Psoas muscle (tissue), 8 donors: ENCODE results near the gene TMEM204. TPM values are rescaled to one million over a fixed set of nuclear protein-coding genes. Genes with fewer than 3 reads are reported as not detected.
A peak's percentile ranks its signal among the peaks of the same experiment; 100 is the strongest.

Source experiments
- ATAC-seq, 4 donors: fragments of 200-7000 bp; cut with Tn5 transposase; one replicate each; pipeline ENCODE4 v1.9.1; 2020; ENCODE audit warnings: moderate library complexity in 3 of 4, mild to moderate bottlenecking in 2 of 4
- DNase-seq, 2 donors: peaks; one replicate each; pipeline ENCODE4 v3.0.0-alpha.2; 2020
- H3K27ac ChIP-seq: fragments of 200-600 bp; one replicate; pipeline ENCODE4 v1.8.0; 2022
- H3K27me3 ChIP-seq, 3 donors: fragments of 200-600 bp in 1 of 3; one replicate each; pipeline versions ENCODE4 v1.6.1 to v1.8.0; 2013 to 2022; ENCODE audit warnings: low read length in 2 of 3, mild to moderate bottlenecking in 2 of 3, moderate library complexity in 1 of 3; ENCODE audit not compliant: insufficient read depth in 3 of 3
- H3K36me3 ChIP-seq, 2 donors: fragments of 200-600 bp in 1 of 2; one replicate each; pipeline versions ENCODE4 v1.6.1 to v1.8.0; 2013 to 2022; ENCODE audit warnings: low read depth in 1 of 2, mild to moderate bottlenecking in 1 of 2, moderate library complexity in 1 of 2; ENCODE audit not compliant: insufficient read depth in 1 of 2
- H3K4me1 ChIP-seq: fragments of 200-600 bp; one replicate; pipeline ENCODE4 v1.8.0; 2022
- H3K4me3 ChIP-seq: fragments of 200-600 bp; one replicate; pipeline ENCODE4 v1.8.0; 2022; ENCODE audit warnings: mild to moderate bottlenecking
- H3K9me3 ChIP-seq: fragments of 200-600 bp; one replicate; pipeline ENCODE4 v1.8.0; 2022
- CTCF ChIP-seq: fragments of 200-600 bp; IDR thresholded peaks from one replicate; pipeline ENCODE4 v1.8.0; 2022; ENCODE audit warnings: antibody characterized with exemption
- WGBS, 3 donors: extraction: QIAGEN DNeasy Blood & Tissue Kit; methylation state at CpG; one replicate each; pipeline versions ENCODE4 v1.1.6 to v1.1.7; 2013; 5-methylcytosine and 5-hydroxymethylcytosine counted together
- intact Hi-C, 2 donors: fragments of 100-400 bp; cut with DNase I; formaldehyde crosslinking; loops; one replicate each; pipeline versions ENCODE4 v1.11.0 to v1.14.2; 2022
- polyA plus RNA-seq, 3 donors: library from polyadenylated mRNA; stranded (reverse); fragments of 200-250 nt; gene quantifications; one replicate each; pipeline ENCODE4 v1.2.3, GENCODE V29; 2013
- total RNA-seq, 4 donors: library from RNA; stranded (reverse); fragmentation: NEBNext Ultra II Directional in 2 of 4; extraction: Animal tissue kit (Norgen Biotek cat#: 25700) in 2 of 4; gene quantifications; one replicate each; pipeline versions ENCODE4 v1.2.1 to v1.2.4, GENCODE V29; 2021 to 2023
- donor health status: healthy with polysubstance abuse.
- donor health status: DM: no; HTN: no; CAD: no; lungs with moderate emphysema.
- donor health status: Bipolar disorder and iron deficiency.
- donor health status: healthy.
- donor health status: DM: yes; HTN: yes; CAD: no.
- donor health status: DM: no; HTN: no; CAD: no.
- donor health status: DM: no; HTN: no; CAD: no.
- donor health status: DM: yes; HTN: yes; CAD: no.

Gene TMEM204
- total and polyA plus RNA-seq, 7 donors: 7.5 to 22.3 (median 11.8) TPM

GRCh38 chr16:1548233-1548632, 14.8 kb downstream of the TMEM204 start:
- Histone ChIP-seq H3K4me1 (peaks cover 41% of the 10 kb centered on the region), H3K27ac (peak overlapping the region; percentile 56), H3K27me3 (no peaks in the 10 kb centered on the region), H3K36me3 (peaks cover 0 to 10% of the 10 kb centered on the region in 2 donors), H3K9me3 (no peaks in the 10 kb centered on the region), H3K4me3 (no peak overlapping the region)
- DNase-seq (no peak), ATAC-seq (no peak)
- TF ChIP-seq CTCF: no peak
- intact Hi-C loops: no loop called here
- 52 to 71% (median 64%) methylated on average over 5 of the region's 5 CpGs for whole genome bisulfite sequencing, 3 donors

- DNase-seq (no peak), ATAC-seq (no peak)
- H3K4me1 ChIP-seq: peaks cover 41% of the 10 kb centered on the region
- H3K4me3 ChIP-seq: no peak overlapping the region
- H3K9me3 ChIP-seq: no peaks in the 10 kb centered on the region
- intact Hi-C loops: no loop called here
- peaks cover 0 to 10% of the 10 kb centered on the region in 2 donors for H3K36me3 ChIP-seq
- WGBS, 3 donors: 74 to 85% (median 75%) methylated on average over 23 of the region's 23 CpGs
- no peaks in the 10 kb centered on the region for H3K27me3 ChIP-seq
- no peak for TF ChIP-seq CTCF
- H3K27ac ChIP-seq: peak overlapping the region; percentile 56
Measured at GRCh38 chr16:1548727-1549126, 15.3 kb downstream of the TMEM204 start.

GRCh38 chr16:1550069-1550468, 16.6 kb downstream of the TMEM204 start:
- DNase-seq (no peak), ATAC-seq (peak in 3 of 4 donors; percentile 67 to 80 (median 76))
- Histone ChIP-seq H3K4me1 (peaks cover 33% of the 10 kb centered on the region), H3K36me3 (peaks cover 0 to 20% of the 10 kb centered on the region in 2 donors), H3K27me3 (no peaks in the 10 kb centered on the region), H3K4me3 (no peak overlapping the region), H3K9me3 (no peaks in the 10 kb centered on the region), H3K27ac (peak overlapping the region; percentile 32)
- no peak for TF ChIP-seq CTCF
- WGBS, 3 donors: 20 to 39% (median 32%) methylated on average over 8 of the region's 8 CpGs
- intact Hi-C loops: loop anchor here in 1 of 2 donors (5.0 kb wide), 1 partner anchor 58 kb away; the partner anchor contains the start of gene TELO2

DNA sequence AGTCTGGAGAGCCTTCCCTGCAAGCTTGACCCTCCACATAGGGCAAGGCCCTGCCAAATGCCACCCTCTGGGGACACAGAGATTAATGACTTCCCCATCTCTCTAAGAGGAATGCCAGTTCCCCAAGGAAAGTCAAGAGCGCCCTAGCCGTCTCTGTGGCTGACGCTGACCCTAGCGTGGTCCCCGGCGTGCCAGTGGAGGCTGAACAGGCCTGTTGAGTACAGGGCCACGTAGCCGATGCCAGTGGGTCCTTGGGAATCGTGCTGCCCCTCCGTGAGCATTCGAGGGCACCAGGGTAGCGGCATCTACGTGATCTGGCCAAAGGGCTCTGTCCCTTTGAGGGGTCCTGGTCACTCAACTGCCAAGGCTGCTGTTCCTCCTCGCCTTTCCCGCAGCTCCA, 17.2 kb downstream of the TMEM204 start:
- ATAC-seq: no peak
- H3K27ac ChIP-seq: peak overlapping the region; percentile 32
- 91 to 93% (median 91%) methylated on average over 15 of the region's 15 CpGs for WGBS, 3 donors
- peaks cover 0 to 27% of the 10 kb centered on the region in 2 donors for H3K36me3 ChIP-seq
- no peak for TF ChIP-seq CTCF
- DNase-seq: no peak
- no peak overlapping the region for H3K4me3 ChIP-seq
- no peaks in the 10 kb centered on the region for H3K27me3 ChIP-seq
- H3K9me3 ChIP-seq: no peaks in the 10 kb centered on the region
- H3K4me1 ChIP-seq: peaks cover 28% of the 10 kb centered on the region
- intact Hi-C loops: loop anchor here in 1 of 2 donors (5.0 kb wide), 1 partner anchor 58 kb away; the partner anchor contains the start of gene TELO2

GRCh38 chr16:1551166-1551565, 17.7 kb downstream of the TMEM204 start:
- intact Hi-C loops: loop anchor here in 1 of 2 donors (5.0 kb wide), 1 partner anchor 59 kb away; the partner anchor contains the start of gene TELO2
- ATAC-seq (no peak), DNase-seq (no peak)
- Histone ChIP-seq H3K4me3 (no peak overlapping the region), H3K27ac (peak overlapping the region; percentile 32), H3K9me3 (no peaks in the 10 kb centered on the region), H3K27me3 (no peaks in the 10 kb centered on the region), H3K36me3 (peaks cover 0 to 30% of the 10 kb centered on the region in 2 donors), H3K4me1 (peaks cover 24% of the 10 kb centered on the region)
- 81 to 82% (median 82%) methylated on average over 9 to 12 of the region's 12 CpGs for WGBS, 3 donors
- TF ChIP-seq CTCF: no peak
